IMR-90 (cell line): ENCODE data around the gene SECTM1. TPM values are rescaled to one million over a fixed set of nuclear protein-coding genes. Genes with fewer than 3 reads are reported as not detected.

Experiments used
- ATAC-seq: fragments of 200-7000 bp; cut with Tn5 transposase; 2 replicates; pipeline ENCODE4 v1.9.1; 2020; ENCODE audit warnings: low read depth, mild to moderate bottlenecking, moderate library complexity
- BruUV-seq: library from RNA; stranded (reverse); fragments of 400-500 nt; replicated peaks from 2 replicates; lab custom pipeline; 2021; lab: Mats Ljungman, UMichigan
- CTCF ChIA-PET: fragments of 300-600 bp; formaldehyde crosslinking; extraction: SDS; loops from one replicate; lab custom pipeline; 2021; ENCODE audit warnings: antibody characterized with exemption; lab: Yijun Ruan, JAX
- POLR2A ChIA-PET: fragments of 300-600 bp; sonication (Branson Sonifier 250); formaldehyde crosslinking; loops from one replicate; lab custom pipeline; 2022; ENCODE audit warnings: antibody characterized with exemption; ENCODE audit not compliant: unreplicated experiment; lab: Charles Lee
- DNase-seq: peaks from one replicate; pipeline ENCODE4 v3.0.0; 2013
- H2AFZ ChIP-seq: replicated peaks from 2 replicates; pipeline ENCODE3; 2013; ENCODE audit warnings: low read length, mild to moderate bottlenecking; ENCODE audit not compliant: poor library complexity
- H2AK5ac ChIP-seq: 2 replicates; pipeline ENCODE4 v1.6.1; 2013; ENCODE audit warnings: low read depth, low read length, inconsistent platforms
- H2AK9ac ChIP-seq: replicated peaks from 2 replicates; pipeline ENCODE3; 2013; ENCODE audit warnings: mild to moderate bottlenecking, low read depth, low read length, moderate library complexity; ENCODE audit not compliant: poor library complexity
- H2BK120ac ChIP-seq: 2 replicates; pipeline ENCODE4 v1.6.1; 2013; ENCODE audit warnings: low read depth, low read length, inconsistent platforms
- H2BK15ac ChIP-seq: 3 replicates; pipeline ENCODE4 v1.6.1; 2013; ENCODE audit warnings: low read depth, low read length, inconsistent platforms
- H2BK20ac ChIP-seq: 2 replicates; pipeline ENCODE4 v1.6.1; 2013; ENCODE audit warnings: low read depth, mild to moderate bottlenecking, inconsistent platforms, low read length, moderate library complexity
- H2BK5ac ChIP-seq: 2 replicates; pipeline ENCODE4 v1.6.1; 2013; ENCODE audit warnings: mild to moderate bottlenecking, low read depth, low read length, inconsistent platforms; ENCODE audit not compliant: poor library complexity, severe bottlenecking
- H3K14ac ChIP-seq: replicated peaks from 2 replicates; pipeline ENCODE4 v1.6.1; 2013; ENCODE audit warnings: low read depth, low read length, inconsistent platforms
- H3K18ac ChIP-seq: 2 replicates; pipeline ENCODE4 v1.6.1; 2013; ENCODE audit warnings: low read depth, low read length, control low read depth
- H3K23ac ChIP-seq: 2 replicates; pipeline ENCODE4 v1.6.1; 2013; ENCODE audit warnings: low read depth, low read length, inconsistent platforms
- H3K27ac ChIP-seq: 2 replicates; pipeline ENCODE4 v1.5.1; 2013; ENCODE audit warnings: mild to moderate bottlenecking, control low read depth, low read length; ENCODE audit not compliant: insufficient read depth
- H3K27me3 ChIP-seq: 2 replicates; pipeline ENCODE4 v1.6.1; 2013; ENCODE audit warnings: low read length; ENCODE audit not compliant: control insufficient read depth, insufficient read depth
- H3K36me3 ChIP-seq: 2 replicates; pipeline ENCODE4 v1.6.1; 2013; ENCODE audit warnings: low read length, mixed read lengths; ENCODE audit not compliant: control insufficient read depth, insufficient read depth
- H3K4ac ChIP-seq: 2 replicates; pipeline ENCODE4 v1.6.1; 2013; ENCODE audit warnings: low read depth, low read length, inconsistent platforms
- H3K4me1 ChIP-seq: 2 replicates; pipeline ENCODE4 v1.6.1; 2013; ENCODE audit warnings: low read length, mixed read lengths; ENCODE audit not compliant: control insufficient read depth, insufficient read depth
- H3K4me2 ChIP-seq: 2 replicates; pipeline ENCODE4 v1.6.1; 2013; ENCODE audit warnings: low read depth, mild to moderate bottlenecking, control low read depth, low read length, moderate library complexity
- H3K4me3 ChIP-seq: 2 replicates; pipeline ENCODE4 v1.5.1; 2013; ENCODE audit warnings: low read depth, mild to moderate bottlenecking, control low read depth, low read length, moderate library complexity; ENCODE audit not compliant: insufficient read depth
- H3K56ac ChIP-seq: 2 replicates; pipeline ENCODE4 v1.6.1; 2013; ENCODE audit warnings: low read length, inconsistent platforms; ENCODE audit not compliant: insufficient read depth; ENCODE audit errors: extremely low read depth
- H3K79me1 ChIP-seq, 2 experiments: 2 replicates each; pipeline ENCODE4 v1.6.1; 2013; ENCODE audit warnings: low read length in 2 of 2, inconsistent platforms in 1 of 2, low read depth in 1 of 2
- H3K9ac ChIP-seq: 2 replicates; pipeline ENCODE4 v1.6.1; 2013; ENCODE audit warnings: low read depth, low read length, control low read depth
- H3K9me1 ChIP-seq: 2 replicates; pipeline ENCODE4 v1.6.1; 2013; ENCODE audit warnings: low read length, inconsistent platforms; ENCODE audit not compliant: insufficient read depth
- H3K9me3 ChIP-seq: 2 replicates; pipeline ENCODE4 v1.6.1; 2013; ENCODE audit warnings: low read length; ENCODE audit not compliant: control insufficient read depth, insufficient read depth
- H4K20me1 ChIP-seq: 2 replicates; pipeline ENCODE4 v1.6.1; 2013; ENCODE audit warnings: low read length, inconsistent platforms; ENCODE audit not compliant: insufficient read depth
- H4K5ac ChIP-seq: 2 replicates; pipeline ENCODE4 v1.6.1; 2013; ENCODE audit warnings: mild to moderate bottlenecking, low read depth, low read length, control low read depth
- H4K8ac ChIP-seq, 2 experiments: 2 replicates each; pipeline ENCODE4 v1.6.1; 2013; ENCODE audit warnings: low read depth in 2 of 2, low read length in 2 of 2, control low read depth in 1 of 2, inconsistent platforms in 1 of 2
- H4K91ac ChIP-seq: 2 replicates; pipeline ENCODE4 v1.6.1; 2013; ENCODE audit warnings: low read depth, low read length, inconsistent platforms; ENCODE audit not compliant: insufficient read depth
- BHLHE40 ChIP-seq: fragments of 150-350 bp; IDR thresholded peaks from 2 replicates; pipeline ENCODE4 v1.6.1; 2016; ENCODE audit warnings: mild to moderate bottlenecking, low read depth, low read length
- CHD1 ChIP-seq: IDR thresholded peaks from 2 replicates; pipeline ENCODE4 v1.6.1; 2012; ENCODE audit warnings: low read depth, low read length, improper control_type of control experiment
- ELK1 ChIP-seq: fragments of 150-350 bp; IDR thresholded peaks from 2 replicates; pipeline ENCODE4 v1.6.1; 2016; ENCODE audit warnings: low read depth, mild to moderate bottlenecking, low read length, moderate library complexity, borderline replicate concordance
- FOS ChIP-seq: fragments of 150-350 bp; IDR thresholded peaks from 2 replicates; pipeline ENCODE4 v1.6.1; 2016; ENCODE audit warnings: low read depth, low read length
- MAFK ChIP-seq: IDR thresholded peaks from 2 replicates; pipeline ENCODE4 v1.6.1; 2012; ENCODE audit warnings: low read depth, low read length, improper control_type of control experiment
- MAZ ChIP-seq: IDR thresholded peaks from 2 replicates; pipeline ENCODE4 v1.6.1; 2012; ENCODE audit warnings: low read depth, mild to moderate bottlenecking, low read length, improper control_type of control experiment, moderate library complexity, borderline replicate concordance
- MXI1 ChIP-seq: IDR thresholded peaks from 2 replicates; pipeline ENCODE4 v1.6.1; 2012; ENCODE audit warnings: low read depth, mild to moderate bottlenecking, low read length, moderate library complexity, borderline replicate concordance
- NFE2L2 ChIP-seq: fragments of 150-350 bp; IDR thresholded peaks from 2 replicates; pipeline ENCODE4 v1.6.1; 2016; ENCODE audit warnings: low read depth, mild to moderate bottlenecking, low read length
- POLR2A ChIP-seq: IDR thresholded peaks from 2 replicates; pipeline ENCODE4 v1.6.1; 2012; ENCODE audit warnings: mild to moderate bottlenecking, low read depth, low read length
- RAD21 ChIP-seq: IDR thresholded peaks from 2 replicates; pipeline ENCODE4 v1.6.1; 2012; ENCODE audit warnings: low read length, improper control_type of control experiment
- RCOR1 ChIP-seq: IDR thresholded peaks from 2 replicates; pipeline ENCODE4 v1.6.1; 2012; ENCODE audit warnings: mild to moderate bottlenecking, low read length, improper control_type of control experiment; ENCODE audit not compliant: insufficient replicate concordance
- RFX5 ChIP-seq: IDR thresholded peaks from 2 replicates; pipeline ENCODE4 v1.8.0; 2012; ENCODE audit warnings: low read depth, mild to moderate bottlenecking, low read length, moderate library complexity
- SMC3 ChIP-seq: fragments of 150-350 bp; IDR thresholded peaks from 2 replicates; pipeline ENCODE4 v1.6.1; 2016; ENCODE audit warnings: low read depth, mild to moderate bottlenecking, antibody characterized with exemption, low read length, moderate library complexity
- WGBS, 2 experiments: methylation state at CpG; one replicate each; pipeline versions ENCODE4 v1.1.5 to v1.1.7; 2013; ENCODE audit warnings: missing lambda C conversion rate in 2 of 2; ENCODE audit not compliant: insufficient read length in 1 of 2; ENCODE audit errors: extremely low coverage in 2 of 2; 5-methylcytosine and 5-hydroxymethylcytosine counted together
- dilution Hi-C: fragments of 300-500 bp; cut with HindIII; formaldehyde crosslinking; loops from one replicate; pipeline ENCODE4 v1.14.3; 2018; ENCODE audit warnings: low sequenced_read_pairs; ENCODE audit not compliant: unreplicated experiment
- in situ Hi-C: fragments of 300-500 bp; cut with MboI; formaldehyde crosslinking; loops from 3 replicates; pipeline ENCODE4 v1.14.3; 2019; ENCODE audit warnings: low sequenced_read_pairs, inconsistent platforms, mixed read lengths
- intact Hi-C: fragments of 100-400 bp; cut with micrococcal nuclease; formaldehyde crosslinking; loops from 2 replicates; pipeline ENCODE4 v1.10.0; 2022
- polyA plus RNA-seq, 3 experiments: library from polyadenylated mRNA; depleted of rRNA; stranded (reverse); fragments of >200 nt; gene quantifications; 2 replicates each; pipeline ENCODE4 v1.2.3, GENCODE V29; 2012; ENCODE audit warnings: low replicate concordance in 1 of 3
- total RNA-seq: library from RNA; depleted of rRNA; stranded (reverse); fragments of >200 nt; gene quantifications from 2 replicates; pipeline ENCODE4 v1.2.3, GENCODE V29; 2012
- TF ChIP-seq, protein P1 (sequence below): conservative IDR thresholded peaks from 2 replicates; pipeline ENCODE4 v1.5.1; 2012; ENCODE audit warnings: mild to moderate bottlenecking, low read depth, low read length, improper control_type of control experiment
- TF ChIP-seq, protein P2 (sequence below): fragments of 150-350 bp; IDR thresholded peaks from 2 replicates; pipeline ENCODE4 v1.6.1; 2017; ENCODE audit warnings: mild to moderate bottlenecking, antibody characterized with exemption, low read length, low read depth

The SECTM1 gene
- total and polyA plus RNA-seq, 2 of the 4 experiments (the other 2 are of a cell fraction), result 2.3 to 4.4 TPM

DNA sequence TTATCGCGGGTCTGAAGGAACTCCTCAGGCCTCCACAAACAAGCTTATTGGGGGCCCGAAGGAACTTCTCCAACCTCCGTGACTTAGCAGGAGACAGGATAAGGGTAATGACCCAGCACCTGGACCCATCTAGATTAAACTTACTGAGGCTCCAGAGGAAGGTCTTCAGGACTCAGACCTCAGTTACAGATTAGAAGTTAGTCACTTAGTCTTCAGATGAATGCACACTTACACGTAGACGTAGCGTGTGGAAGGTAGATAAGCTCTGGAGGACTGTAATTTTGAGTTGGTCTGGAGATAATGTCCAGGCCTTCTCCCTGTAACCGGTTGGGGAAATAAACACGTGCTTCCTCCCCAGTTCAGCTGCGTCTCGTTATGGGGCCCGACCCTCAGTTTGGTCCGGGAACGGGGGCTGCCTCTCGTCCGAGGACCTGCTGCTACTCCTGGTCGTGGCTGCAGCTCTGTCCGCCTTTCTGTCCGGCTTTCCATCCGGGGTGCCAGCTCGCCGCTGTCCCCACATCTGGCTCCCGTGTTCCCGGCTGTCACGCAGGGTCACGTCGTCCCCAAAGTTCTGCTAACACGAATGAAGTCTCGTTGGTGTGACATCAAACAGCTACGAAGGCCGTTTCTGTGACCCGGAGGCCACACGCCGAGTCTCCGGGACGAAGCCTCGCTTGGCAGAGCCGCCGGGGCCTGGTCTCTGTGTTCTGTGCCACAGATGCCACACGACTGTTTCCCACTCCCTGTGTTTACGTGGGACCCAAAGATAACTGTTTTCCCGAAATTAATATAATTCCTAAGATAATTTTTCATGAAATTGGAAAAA is 11.8 kb upstream of the SECTM1 start:
- Histone ChIP-seq H2BK5ac (no peak overlapping the region), H3K9me1 (no peaks in the 10 kb centered on the region), H3K4me2 (no peak overlapping the region), H4K91ac (no peak overlapping the region), H2BK120ac (no peak overlapping the region), H4K20me1 (no peaks in the 10 kb centered on the region), H2BK15ac (no peak overlapping the region), H3K23ac (no peak overlapping the region), H3K27ac (no peak overlapping the region), H3K79me1 (no peaks in the 10 kb centered on the region), H4K5ac (no peak overlapping the region), H3K4ac (no peak overlapping the region), H3K18ac (no peak overlapping the region), H3K36me3 (no peaks in the 10 kb centered on the region), H3K4me3 (no peak overlapping the region), H3K9ac (no peak overlapping the region), H3K14ac (no peak overlapping the region), H3K9me3 (no peaks in the 10 kb centered on the region), H2AFZ (no peak overlapping the region), H2AK9ac (no peak overlapping the region), H4K8ac (no peak overlapping the region), H3K27me3 (peaks cover 20% of the 10 kb centered on the region), H2BK20ac (no peak overlapping the region), H3K4me1 (no peaks in the 10 kb centered on the region; the same call in 1 of the 2 replicates), H3K56ac (no peak overlapping the region), H2AK5ac (no peak overlapping the region)
- POLR2A ChIA-PET, result no interaction called here
- CTCF ChIA-PET, result interaction anchor here (0.6 kb wide), 1 partner anchor 103 kb away, joined by 3 read pairs; no protein-coding TSS in a partner anchor
- 82% methylated on average over 13 of the region's 42 CpGs; no CpG with 5 or more reads in 1 of the 2 experiments for WGBS, 2 experiments
- dilution Hi-C loops, result no loop called here
- no peak for DNase-seq
- in situ Hi-C loops, result no loop called here
- intact Hi-C loops, result no loop called here
- no peak for ATAC-seq
- BruUV-seq, result no TSS peak
- TF ChIP-seq RFX5 (no peak), MAFK (no peak), RCOR1 (no peak), MXI1 (no peak), ELK1 (no peak), MAZ (no peak), POLR2A (no peak), SMC3 (no peak), CHD1 (no peak), NFE2L2 (no peak), RAD21 (no peak), BHLHE40 (no peak), FOS (no peak)
- TF ChIP-seq, protein P1, sequence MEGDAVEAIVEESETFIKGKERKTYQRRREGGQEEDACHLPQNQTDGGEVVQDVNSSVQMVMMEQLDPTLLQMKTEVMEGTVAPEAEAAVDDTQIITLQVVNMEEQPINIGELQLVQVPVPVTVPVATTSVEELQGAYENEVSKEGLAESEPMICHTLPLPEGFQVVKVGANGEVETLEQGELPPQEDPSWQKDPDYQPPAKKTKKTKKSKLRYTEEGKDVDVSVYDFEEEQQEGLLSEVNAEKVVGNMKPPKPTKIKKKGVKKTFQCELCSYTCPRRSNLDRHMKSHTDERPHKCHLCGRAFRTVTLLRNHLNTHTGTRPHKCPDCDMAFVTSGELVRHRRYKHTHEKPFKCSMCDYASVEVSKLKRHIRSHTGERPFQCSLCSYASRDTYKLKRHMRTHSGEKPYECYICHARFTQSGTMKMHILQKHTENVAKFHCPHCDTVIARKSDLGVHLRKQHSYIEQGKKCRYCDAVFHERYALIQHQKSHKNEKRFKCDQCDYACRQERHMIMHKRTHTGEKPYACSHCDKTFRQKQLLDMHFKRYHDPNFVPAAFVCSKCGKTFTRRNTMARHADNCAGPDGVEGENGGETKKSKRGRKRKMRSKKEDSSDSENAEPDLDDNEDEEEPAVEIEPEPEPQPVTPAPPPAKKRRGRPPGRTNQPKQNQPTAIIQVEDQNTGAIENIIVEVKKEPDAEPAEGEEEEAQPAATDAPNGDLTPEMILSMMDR, result no peak
- TF ChIP-seq, protein P2, sequence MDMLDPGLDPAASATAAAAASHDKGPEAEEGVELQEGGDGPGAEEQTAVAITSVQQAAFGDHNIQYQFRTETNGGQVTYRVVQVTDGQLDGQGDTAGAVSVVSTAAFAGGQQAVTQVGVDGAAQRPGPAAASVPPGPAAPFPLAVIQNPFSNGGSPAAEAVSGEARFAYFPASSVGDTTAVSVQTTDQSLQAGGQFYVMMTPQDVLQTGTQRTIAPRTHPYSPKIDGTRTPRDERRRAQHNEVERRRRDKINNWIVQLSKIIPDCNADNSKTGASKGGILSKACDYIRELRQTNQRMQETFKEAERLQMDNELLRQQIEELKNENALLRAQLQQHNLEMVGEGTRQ, result no peak
